ENCODE results near the gene KRTAP4-3.

- TF ChIP-seq ZBTB40 (IDR thresholded peaks at IDR 0.05; ENCODE audit: borderline replicate concordance), result no peak
- no peak for TF ChIP-seq CTCF (IDR thresholded peaks at IDR 0.05 in 2 of 3, conservative IDR thresholded peaks at IDR 0.05 in 1 of 3; ENCODE audit: control insufficient read depth in 2 of 3, extremely low read depth in 1 of 3, insufficient read depth in 1 of 3, low read depth in 3 of 3, low read length in 3 of 3)
- no peak for TF ChIP-seq USF1 (IDR thresholded peaks at IDR 0.05; ENCODE audit: borderline replicate concordance, extremely low read length, insufficient read depth, low read depth, low read length)
- TF ChIP-seq NR2C1 (IDR thresholded peaks at IDR 0.05), result no peak
- TF ChIP-seq MYC (IDR thresholded peaks at IDR 0.05; ENCODE audit: insufficient read depth, insufficient read length, insufficient replicate concordance, low read length, severe bottlenecking), result no peak
- TF ChIP-seq MTA3 (IDR thresholded peaks at IDR 0.05; ENCODE audit: borderline replicate concordance, low read length), result no peak
- no peak for TF ChIP-seq POLR2A (IDR thresholded peaks at IDR 0.05; ENCODE audit: low read depth, low read length)
- no peak for TF ChIP-seq EGR1 (IDR thresholded peaks at IDR 0.05; ENCODE audit: borderline replicate concordance in 1 of 2, low read depth in 2 of 2, low read length in 2 of 2)
- no peak for TF ChIP-seq TCF12 (IDR thresholded peaks at IDR 0.05; ENCODE audit: low read depth, low read length)
- TF ChIP-seq BACH1 (IDR thresholded peaks at IDR 0.05; ENCODE audit: borderline replicate concordance), result no peak
- no peak for TF ChIP-seq SMAD5 (IDR thresholded peaks at IDR 0.05; ENCODE audit: low read depth)
- TF ChIP-seq TAF1 (IDR thresholded peaks at IDR 0.05; ENCODE audit: borderline replicate concordance, low read depth, low read length), result no peak
Observed at GRCh38 chr17:41126412-41126811, 41.6 kb downstream of the KRTAP4-3 start.
